ENCODE data around the gene NLK.

DNA sequence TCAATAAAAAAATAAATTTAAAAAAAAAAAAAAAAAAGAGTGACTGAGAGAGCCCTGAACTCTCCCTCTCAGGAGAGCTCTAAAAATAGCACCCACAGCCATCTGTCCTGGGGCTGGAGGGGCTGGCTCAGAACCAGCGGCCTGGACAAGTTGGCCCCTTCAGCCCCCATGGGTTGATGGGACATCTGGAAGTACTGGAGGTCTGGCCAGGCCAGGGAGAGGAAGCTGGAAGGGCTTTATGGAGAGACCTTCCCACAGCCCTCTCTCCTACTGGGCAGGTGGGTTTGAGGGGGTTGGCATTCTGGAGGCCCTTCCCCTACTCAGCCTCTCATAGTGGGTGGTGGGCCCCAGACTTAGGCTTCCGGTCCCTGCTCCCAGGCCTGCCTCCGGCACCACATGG, 182.8 kb downstream of the NLK start:
- TF ChIP-seq CTCF (IDR thresholded peaks at IDR 0.05 in 2 of 3, conservative IDR thresholded peaks at IDR 0.05 in 1 of 3; ENCODE audit: control insufficient read depth in 2 of 3, extremely low read depth in 1 of 3, insufficient read depth in 1 of 3, low read depth in 3 of 3, low read length in 3 of 3) (no peak), FOXM1 (IDR thresholded peaks at IDR 0.05; ENCODE audit: low read depth, low read length) (no peak), EZH2 (IDR thresholded peaks at IDR 0.05; ENCODE audit: borderline replicate concordance, control insufficient read depth, low read depth, low read length) (no peak), YBX1 (IDR thresholded peaks at IDR 0.05) (no peak), GATAD2B (conservative IDR thresholded peaks at IDR 0.05; ENCODE audit: low read depth) (no peak), PKNOX1 (IDR thresholded peaks at IDR 0.05) (no peak), EP300 (IDR thresholded peaks at IDR 0.05; ENCODE audit: borderline replicate concordance in 1 of 2, control insufficient read depth in 1 of 2, low read depth in 2 of 2, low read length in 2 of 2) (no peak)

Measured in GM12878 (cell line).